Measurements from ENCODE around the gene COA8. TPM values are rescaled to one million over a fixed set of nuclear protein-coding genes. Genes with fewer than 3 reads are reported as not detected.

COA8 gene
- total and polyA plus RNA-seq, 9 of the 15 experiments (the other 6 are each of a cell fraction or from before 2014, with no cell fraction given): 5.0 to 35.3 (median 25.7) TPM

DNA sequence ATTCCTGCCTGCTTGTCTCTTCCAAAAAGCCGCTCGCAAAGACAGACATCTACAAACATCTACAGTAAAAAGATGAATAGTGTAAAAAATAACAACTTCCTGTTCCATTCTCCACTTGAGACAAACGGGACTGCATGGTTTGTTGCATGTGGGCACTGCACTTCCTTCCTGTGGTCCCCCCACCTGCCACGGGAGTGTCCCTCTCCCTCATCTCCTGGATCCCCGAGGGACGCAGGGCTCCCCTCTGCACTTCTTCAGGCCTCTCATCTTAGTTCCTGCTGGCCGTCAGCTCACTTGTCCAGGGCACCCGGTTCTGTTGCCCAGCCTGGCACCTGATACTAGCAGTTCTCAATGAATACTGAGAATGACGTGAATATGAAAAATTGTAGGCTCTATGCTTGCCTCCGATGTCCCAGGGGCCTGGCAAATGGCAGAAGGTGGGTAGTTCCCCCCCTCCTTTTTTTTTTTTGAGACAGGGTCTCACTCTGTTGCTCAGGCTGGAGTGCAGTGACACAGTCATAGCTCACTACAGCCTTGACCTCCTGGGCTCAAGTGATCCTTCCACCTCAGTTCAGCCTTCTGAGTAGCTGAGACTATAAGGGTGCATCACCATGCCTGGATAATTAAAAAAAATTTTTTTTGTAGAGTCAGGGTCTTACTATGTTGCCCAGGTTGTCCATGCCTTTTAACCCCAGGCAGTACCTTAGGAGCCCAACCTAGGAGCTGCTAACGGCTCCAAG lies 62.8 kb downstream of the COA8 start:
- H3K4me1 ChIP-seq (replicated peaks in 1 of 2; ENCODE audit: control insufficient read depth in 2 of 2, insufficient read depth in 2 of 2, low read length in 2 of 2): peaks cover 11 to 27% of the 10 kb centered on the region in 2 experiments; a peak in 4 of 5 replicates
- POLR2A ChIA-PET: no interaction called here

More for the DNA sequence above, 62.8 kb downstream of the COA8 start:
- Histone ChIP-seq H3K9me3 (replicated peaks; ENCODE audit: control insufficient read depth, insufficient read depth, low read depth, low read length) (no peaks in the 10 kb centered on the region), H3K79me2 (ENCODE audit: control insufficient read depth, insufficient read depth, low read length) (peaks cover 16% of the 10 kb centered on the region), H2AFZ (ENCODE audit: low read depth, low read length) (no peak overlapping the region), H3K9ac (ENCODE audit: insufficient read depth in 1 of 2, low read depth in 2 of 2, low read length in 2 of 2) (no peak overlapping the region; a peak in 1 of 4 replicates), H4K20me1 (replicated peaks; ENCODE audit: control insufficient read depth, insufficient read depth, low read length) (peaks cover 2% of the 10 kb centered on the region; the same call in 1 of the 2 replicates), H3K27ac (ENCODE audit: extremely low read depth, low read depth, low read length) (no peak overlapping the region), H3K4me3 (no peak overlapping the region), H3K36me3 (ENCODE audit: control insufficient read depth, insufficient read depth, low read length) (peaks cover 1% of the 10 kb centered on the region; the same call in 1 of the 3 replicates), H3K4me2 (ENCODE audit: insufficient read depth, low read length) (no peak overlapping the region), H3K9me1 (ENCODE audit: control insufficient read depth, insufficient read depth, low read length) (no peaks in the 10 kb centered on the region), H3K27me3 (ENCODE audit: control insufficient read depth in 2 of 2, insufficient read depth in 2 of 2, low read length in 2 of 2) (no peaks in the 10 kb centered on the region)
- no peak for FAIRE-seq
- in situ Hi-C loops (cut with MboI) (no loop called here), intact Hi-C loops (cut with micrococcal nuclease) (no loop called here)
- ATAC-seq: no peak
- CTCF ChIA-PET (ENCODE audit: low intra/inter-chr PET ratio): no interaction called here
- BruUV-seq (replicated peaks): no TSS peak
- WGBS (ENCODE audit: insufficient coverage, low coverage, missing lambda C conversion rate): 64% methylated on average over 10 of the region's 11 CpGs
- TF ChIP-seq GTF2E2 (tag; IDR thresholded peaks at IDR 0.05) (no peak), FOXJ3 (CRISPR knock-in tag; IDR thresholded peaks at IDR 0.05) (no peak), ASH1L (IDR thresholded peaks at IDR 0.05; ENCODE audit: borderline replicate concordance, low read depth, partially characterized antibody) (no peak), HDAC3 (IDR thresholded peaks at IDR 0.05; ENCODE audit: borderline replicate concordance, partially characterized antibody) (no peak), SRSF1 (IDR thresholded peaks at IDR 0.05; ENCODE audit: low read depth, low read length) (no peak), POLR2A (conservative IDR thresholded peaks at IDR 0.05) (no peak), NFXL1 (CRISPR knock-in tag; IDR thresholded peaks at IDR 0.05) (no peak), MAFK (IDR thresholded peaks at IDR 0.05; ENCODE audit: low read length) (no peak), ZNF766 (CRISPR knock-in tag; conservative IDR thresholded peaks at IDR 0.05) (no peak), ELF2 (CRISPR knock-in tag; IDR thresholded peaks at IDR 0.05) (no peak), WHSC1 (IDR thresholded peaks at IDR 0.05; ENCODE audit: low read length) (no peak), HDAC8 (tag; IDR thresholded peaks at IDR 0.05) (no peak), NFRKB (IDR thresholded peaks at IDR 0.05; ENCODE audit: low read depth) (no peak), ZBED1 (IDR thresholded peaks at IDR 0.05) (no peak)
- TF ChIP-seq, protein P1, sequence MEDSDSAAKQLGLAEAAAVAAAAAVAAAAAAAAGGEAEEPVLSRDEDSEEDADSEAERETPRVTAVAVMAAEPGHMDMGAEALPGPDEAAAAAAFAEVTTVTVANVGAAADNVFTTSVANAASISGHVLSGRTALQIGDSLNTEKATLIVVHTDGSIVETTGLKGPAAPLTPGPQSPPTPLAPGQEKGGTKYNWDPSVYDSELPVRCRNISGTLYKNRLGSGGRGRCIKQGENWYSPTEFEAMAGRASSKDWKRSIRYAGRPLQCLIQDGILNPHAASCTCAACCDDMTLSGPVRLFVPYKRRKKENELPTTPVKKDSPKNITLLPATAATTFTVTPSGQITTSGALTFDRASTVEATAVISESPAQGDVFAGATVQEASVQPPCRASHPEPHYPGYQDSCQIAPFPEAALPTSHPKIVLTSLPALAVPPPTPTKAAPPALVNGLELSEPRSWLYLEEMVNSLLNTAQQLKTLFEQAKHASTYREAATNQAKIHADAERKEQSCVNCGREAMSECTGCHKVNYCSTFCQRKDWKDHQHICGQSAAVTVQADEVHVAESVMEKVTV (CRISPR knock-in tag; IDR thresholded peaks at IDR 0.05): no peak
- DNase-seq (ENCODE audit: extremely low read depth in 1 of 4, low spot score in 3 of 4): no peak
